Measurements from ENCODE around the gene AKAP12.

- no peak for TF ChIP-seq EZH2 (IDR thresholded peaks at IDR 0.05)
- TF ChIP-seq CTCF (IDR thresholded peaks at IDR 0.05) = no peak
Measured at GRCh38 chr6:151293688-151294016, 53.9 kb downstream of the AKAP12 start.
